PC-3 (cell line): ENCODE data around the gene MAP1LC3B.

Experiments used
- EZH2 ChIP-seq: fragments of 300-600 bp; sonication (generic); IDR thresholded peaks from one replicate; pipeline ENCODE4 v1.6.1; 2017; ENCODE audit warnings: antibody characterized with exemption, mild to moderate bottlenecking, low read length; ENCODE audit not compliant: unreplicated experiment
- TF ChIP-seq, protein P1 (sequence below): fragments of 300-600 bp; sonication (generic); conservative IDR thresholded peaks from 2 replicates; pipeline ENCODE4 v1.5.1; 2017; ENCODE audit warnings: antibody characterized with exemption, low read depth, mild to moderate bottlenecking, low read length

DNA sequence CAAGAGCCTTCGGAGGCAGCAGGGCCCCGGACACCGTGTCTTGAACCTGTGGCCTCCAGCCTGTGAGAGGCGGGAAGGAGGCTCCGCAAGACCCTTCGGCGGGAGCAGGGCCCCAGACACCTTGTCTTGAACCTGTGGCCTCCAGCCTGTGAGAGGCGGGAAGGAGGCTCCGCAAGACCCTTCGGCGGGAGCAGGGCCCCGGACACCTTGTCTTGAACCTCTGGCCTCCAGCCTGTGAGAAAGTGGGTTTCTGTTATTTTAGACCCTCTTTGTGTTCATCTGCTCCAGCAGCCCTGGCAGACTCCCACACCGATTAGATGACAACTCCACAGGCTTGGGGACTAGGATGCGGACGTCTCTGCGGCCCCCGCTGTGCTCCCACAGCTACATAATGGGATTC lies 38.5 kb upstream of the MAP1LC3B start:
- TF ChIP-seq, protein P1, sequence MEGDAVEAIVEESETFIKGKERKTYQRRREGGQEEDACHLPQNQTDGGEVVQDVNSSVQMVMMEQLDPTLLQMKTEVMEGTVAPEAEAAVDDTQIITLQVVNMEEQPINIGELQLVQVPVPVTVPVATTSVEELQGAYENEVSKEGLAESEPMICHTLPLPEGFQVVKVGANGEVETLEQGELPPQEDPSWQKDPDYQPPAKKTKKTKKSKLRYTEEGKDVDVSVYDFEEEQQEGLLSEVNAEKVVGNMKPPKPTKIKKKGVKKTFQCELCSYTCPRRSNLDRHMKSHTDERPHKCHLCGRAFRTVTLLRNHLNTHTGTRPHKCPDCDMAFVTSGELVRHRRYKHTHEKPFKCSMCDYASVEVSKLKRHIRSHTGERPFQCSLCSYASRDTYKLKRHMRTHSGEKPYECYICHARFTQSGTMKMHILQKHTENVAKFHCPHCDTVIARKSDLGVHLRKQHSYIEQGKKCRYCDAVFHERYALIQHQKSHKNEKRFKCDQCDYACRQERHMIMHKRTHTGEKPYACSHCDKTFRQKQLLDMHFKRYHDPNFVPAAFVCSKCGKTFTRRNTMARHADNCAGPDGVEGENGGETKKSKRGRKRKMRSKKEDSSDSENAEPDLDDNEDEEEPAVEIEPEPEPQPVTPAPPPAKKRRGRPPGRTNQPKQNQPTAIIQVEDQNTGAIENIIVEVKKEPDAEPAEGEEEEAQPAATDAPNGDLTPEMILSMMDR: no peak
- TF ChIP-seq EZH2: no peak
